ENCODE measurements around the gene PDRG1.
"Not testable (repeated sequence)": the region's sequence is repeated elsewhere in the genome, so short reads cannot be mapped to it uniquely, and the experiment has no call there.

PDRG1 gene

GRCh38 chr20:31966991-31967655, 15.3 kb upstream of the PDRG1 start:
- peak; percentile 51 for DNase-seq (ENCODE audit: low spot score)

- no peak for DNase-seq (ENCODE audit: low spot score)
These were observed 12.0 kb upstream of the PDRG1 start for GRCh38 chr20:31963889-31964288.

- no peak for DNase-seq (ENCODE audit: low spot score)
These were observed 10.9 kb upstream of the PDRG1 start for GRCh38 chr20:31962761-31963160.

- no peak for DNase-seq (ENCODE audit: low spot score)
These were observed 5.0 kb upstream of the PDRG1 start for GRCh38 chr20:31956556-31957526.

- no peak for DNase-seq (ENCODE audit: low spot score)
These were observed 2.7 kb upstream of the PDRG1 start for GRCh38 chr20:31954500-31954899.

GRCh38 chr20:31953556-31954148, 1.8 kb upstream of the PDRG1 start:
- no peak for DNase-seq (ENCODE audit: low spot score)

GRCh38 chr20:31951203-31951529, 680 bp downstream of the PDRG1 start:
- DNase-seq (ENCODE audit: low spot score) = no peak

GRCh38 chr20:31949877-31950646, 1.8 kb downstream of the PDRG1 start:
- DNase-seq (ENCODE audit: low spot score) = no peak

- no peak for DNase-seq (ENCODE audit: low spot score)
These were observed 3.8 kb downstream of the PDRG1 start for GRCh38 chr20:31948008-31948407.

GRCh38 chr20:31945785-31946184, 6.1 kb downstream of the PDRG1 start:
- peak; percentile 70 for DNase-seq (ENCODE audit: low spot score)

- DNase-seq (ENCODE audit: low spot score) = peak; percentile 24
These were observed 6.5 kb downstream of the PDRG1 start for GRCh38 chr20:31945319-31945718.

- DNase-seq (ENCODE audit: low spot score) = peak; percentile 66
These were observed 8.8 kb downstream of the PDRG1 start for GRCh38 chr20:31943052-31943471.

- DNase-seq (ENCODE audit: low spot score) = no peak
These were observed 12.2 kb downstream of the PDRG1 start for GRCh38 chr20:31939661-31940060.

GRCh38 chr20:31937820-31938219, 14.0 kb downstream of the PDRG1 start:
- no peak for DNase-seq (ENCODE audit: low spot score)

GRCh38 chr20:31936420-31936819, 15.4 kb downstream of the PDRG1 start:
- DNase-seq (ENCODE audit: low spot score) = no peak

- peak; percentile 30 for DNase-seq (ENCODE audit: low spot score)
These were observed 16.7 kb downstream of the PDRG1 start for GRCh38 chr20:31934968-31935764.

- no peak for DNase-seq (ENCODE audit: low spot score)
These were observed 17.4 kb downstream of the PDRG1 start for GRCh38 chr20:31934491-31934890.

GRCh38 chr20:31933698-31934097, 18.1 kb downstream of the PDRG1 start:
- no peak for DNase-seq (ENCODE audit: low spot score)

- no peak for DNase-seq (ENCODE audit: low spot score)
These were observed 21.1 kb downstream of the PDRG1 start for GRCh38 chr20:31930779-31931178.

GRCh38 chr20:31929631-31930030, 22.2 kb downstream of the PDRG1 start:
- DNase-seq (ENCODE audit: low spot score) = not testable (repeated sequence)

GRCh38 chr20:31927627-31928159, 24.2 kb downstream of the PDRG1 start:
- no peak for DNase-seq (ENCODE audit: low spot score)

Measured in cerebellar cortex (tissue), 1 donor.